NCI-H2196 (cell line): ENCODE measurements around the gene NCOR2.

ENCODE experiments used
- DNase-seq: peaks from one replicate; lab custom pipeline; 2025; ENCODE audit not compliant: unreplicated experiment; lab: John Stamatoyannopoulos, UW

The NCOR2 gene

GRCh38 chr12:124529565-124530276 is 37.7 kb downstream of the NCOR2 start:
- DNase-seq = no peak

DNA sequence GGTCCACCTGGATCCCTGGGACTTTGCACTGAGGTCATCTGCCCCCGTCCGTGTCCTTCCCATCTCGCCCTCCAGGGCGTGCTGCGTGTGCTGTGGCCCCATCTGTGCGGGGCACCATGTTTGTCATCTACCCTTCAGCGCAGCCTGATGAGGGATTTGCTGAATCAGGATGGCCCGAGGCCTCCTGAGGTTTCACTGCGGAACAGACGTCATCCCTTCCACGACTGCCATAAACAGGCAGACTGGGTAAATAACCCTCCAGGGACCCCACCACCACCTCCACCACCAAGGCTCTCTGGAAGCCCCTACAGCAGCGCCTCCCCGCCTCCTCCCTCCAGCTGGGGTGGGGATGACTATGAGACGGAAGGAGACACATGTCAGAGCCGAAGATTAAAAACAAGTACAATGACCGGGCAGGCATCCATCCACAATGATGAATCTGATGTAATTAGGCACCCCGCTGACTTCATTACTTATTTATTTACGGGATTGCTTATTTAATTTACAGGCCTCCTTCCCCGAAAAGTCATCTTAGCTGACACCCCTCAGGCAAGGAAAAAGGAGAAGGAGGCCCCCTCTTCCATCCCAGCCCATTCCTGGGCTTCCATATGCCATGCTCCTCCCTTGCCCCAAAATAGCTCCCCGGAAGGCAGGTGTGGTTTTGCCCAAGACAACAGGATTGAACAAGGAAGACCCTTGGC is 39.4 kb downstream of the NCOR2 start:
- no peak for DNase-seq

DNA sequence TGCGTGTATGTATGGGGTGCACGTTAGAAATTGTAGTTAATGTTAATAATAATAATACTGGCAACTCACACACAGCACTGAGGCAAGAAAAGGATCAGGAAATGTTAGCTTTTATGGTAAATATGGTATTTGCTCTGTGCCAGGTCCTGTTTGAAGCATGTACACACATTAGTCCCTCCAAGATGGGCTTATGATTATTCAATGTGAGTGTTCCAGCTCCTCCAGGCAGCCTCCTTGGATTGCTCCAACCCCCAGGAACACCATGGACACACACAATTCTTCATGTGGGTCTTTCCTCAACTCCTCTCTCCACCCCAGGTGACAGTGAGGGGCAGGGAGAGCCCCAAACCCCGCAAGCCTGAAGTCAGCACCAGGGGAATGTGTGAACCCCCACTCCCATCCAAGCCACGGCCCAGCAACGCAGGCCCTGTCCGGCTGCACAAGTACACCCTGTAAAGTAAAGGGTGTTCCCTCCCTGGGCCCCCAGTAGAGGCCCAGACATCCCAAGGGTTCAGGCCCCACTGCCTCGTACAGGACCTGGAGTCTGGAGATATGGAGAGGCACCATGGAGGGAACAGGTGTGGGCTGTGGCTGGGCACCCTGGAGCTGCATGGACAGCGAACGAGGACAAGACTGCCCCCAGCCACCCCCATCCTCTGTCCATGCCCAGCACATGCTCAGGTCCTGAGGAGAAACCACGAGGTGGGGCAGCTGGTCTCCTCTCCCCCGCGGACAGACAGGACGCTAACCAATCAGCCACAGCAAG is 41.3 kb downstream of the NCOR2 start:
- no peak for DNase-seq

DNA sequence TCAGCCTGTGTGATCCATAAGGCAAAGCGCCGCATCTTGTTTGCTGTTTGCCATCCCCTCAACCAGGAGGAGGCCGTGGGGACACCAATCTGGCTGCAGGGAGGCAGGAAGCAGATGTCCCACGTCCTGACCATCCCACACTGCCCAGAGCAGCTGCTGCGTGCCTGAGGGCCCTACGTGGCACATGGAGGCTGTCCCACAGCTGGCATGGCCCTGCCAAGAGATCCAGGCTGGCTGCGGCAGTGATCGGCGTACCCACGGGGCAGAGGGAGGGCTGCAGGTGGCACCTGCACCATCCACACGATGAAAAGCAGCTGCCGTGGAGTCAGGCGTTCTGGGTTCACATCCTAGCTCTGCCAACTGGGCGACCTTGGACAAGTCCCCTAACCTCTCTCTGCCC is 42.0 kb downstream of the NCOR2 start:
- no peak for DNase-seq

DNA sequence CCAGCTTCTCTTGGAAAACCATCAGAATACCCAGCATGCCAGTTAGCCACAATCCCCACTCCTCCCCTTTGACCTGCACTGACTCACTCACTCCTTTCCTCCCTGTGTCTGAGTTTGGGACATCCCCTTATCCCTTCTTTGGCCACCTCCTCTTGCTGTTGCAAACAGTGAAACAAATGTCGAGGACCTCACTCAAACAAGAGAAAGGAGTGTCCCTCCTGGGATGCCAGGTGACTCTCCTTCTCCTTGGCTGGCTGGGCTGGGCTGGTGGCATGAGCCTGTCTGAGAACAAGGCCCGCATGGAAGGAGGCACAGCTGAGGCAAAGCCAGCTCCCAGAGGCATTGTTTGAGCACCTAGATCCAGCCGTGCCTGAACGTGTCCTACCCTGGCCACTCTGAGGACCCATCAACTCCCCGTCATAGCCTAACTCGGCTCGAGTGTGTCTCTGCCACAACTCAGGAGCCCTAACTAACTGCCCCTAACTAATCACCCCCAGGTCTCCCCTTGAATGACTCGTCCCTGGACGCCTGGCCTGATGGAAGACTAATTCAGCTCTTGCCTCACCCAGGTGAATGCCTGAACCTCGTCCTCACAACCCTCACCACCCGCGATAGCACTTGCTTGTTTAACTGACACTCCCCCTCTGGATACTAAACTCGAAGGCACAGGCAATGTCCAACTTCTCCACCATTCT is 43.0 kb downstream of the NCOR2 start:
- no peak for DNase-seq

- no peak for DNase-seq
These were observed 44.3 kb downstream of the NCOR2 start for GRCh38 chr12:124523071-124523470.

DNA sequence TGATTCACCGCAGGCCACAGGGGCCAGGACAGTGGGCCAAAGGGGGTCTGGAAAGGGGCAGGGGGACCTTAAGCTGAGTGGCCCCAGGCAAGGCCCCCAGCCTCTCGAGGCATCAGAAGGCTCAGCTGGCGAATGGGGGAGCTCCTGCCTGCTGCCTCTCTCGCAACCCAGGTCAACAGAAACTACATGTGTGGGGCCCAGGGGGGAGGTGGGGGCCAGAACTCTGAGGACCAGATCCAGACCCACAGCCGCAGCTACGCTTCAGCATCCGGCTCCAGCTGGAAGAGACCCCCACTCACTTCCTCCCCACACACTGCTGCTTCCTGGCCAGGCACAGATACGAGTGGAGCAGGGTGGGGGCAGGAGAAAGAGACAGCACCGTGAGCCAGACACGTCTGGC is 46.5 kb downstream of the NCOR2 start:
- no peak for DNase-seq

- DNase-seq = peak; percentile 92
These were observed 47.1 kb downstream of the NCOR2 start for GRCh38 chr12:124520265-124520701.

- DNase-seq = no peak
These were observed 47.7 kb downstream of the NCOR2 start for GRCh38 chr12:124519746-124520145.

DNA sequence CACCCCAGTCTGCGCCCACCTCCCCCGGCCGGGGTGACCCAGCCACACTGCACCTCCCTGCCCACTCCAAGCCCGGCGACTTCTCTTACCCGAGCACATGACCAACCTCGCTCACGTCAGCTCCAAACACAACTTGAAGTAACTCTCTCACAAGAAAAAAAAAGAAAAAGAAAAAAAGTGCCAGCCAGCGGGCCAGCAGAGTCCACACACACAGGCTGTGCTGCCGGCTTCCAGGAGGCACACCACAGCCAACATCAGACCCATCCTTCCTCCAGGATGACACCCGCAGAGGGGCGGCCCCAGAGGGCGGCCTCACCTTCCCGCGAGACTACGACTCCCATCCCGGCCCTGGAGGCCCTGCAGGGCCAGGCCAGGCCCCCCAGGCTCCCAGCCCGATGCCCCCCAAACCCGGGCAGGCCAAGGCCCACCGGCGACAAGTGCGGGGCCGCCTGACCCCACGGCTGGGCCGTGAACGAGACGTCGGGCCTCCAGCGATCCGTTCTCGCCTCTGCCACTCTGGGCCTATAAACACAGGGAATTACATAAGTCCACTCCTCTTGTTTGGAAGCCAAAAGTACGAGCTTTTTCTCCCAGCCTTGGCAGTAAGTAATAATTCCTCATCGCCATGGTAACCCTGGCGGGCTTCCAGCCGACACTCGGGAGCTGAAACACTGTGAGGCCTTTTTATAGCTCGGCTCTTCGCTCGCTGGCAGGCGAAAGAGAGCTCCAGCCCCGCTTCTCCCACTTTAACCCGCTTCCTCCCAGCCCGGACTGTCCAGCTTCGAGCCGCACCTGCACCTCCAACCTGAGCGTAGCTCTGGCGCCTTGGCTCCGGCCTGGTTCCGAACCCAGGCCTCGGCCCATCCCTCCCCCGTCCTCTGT is 49.1 kb downstream of the NCOR2 start:
- DNase-seq = peak; percentile 99
